Cardiac muscle cell (in vitro differentiated cells and primary cell): ENCODE results near the gene ABHD10. TPM values are rescaled to one million over a fixed set of nuclear protein-coding genes. Genes with fewer than 3 reads are reported as not detected.

Experiments used
- DNase-seq, 2 donors: peaks; one replicate each; pipeline versions ENCODE4 v3.0.0 to v3.0.0-alpha.2; 2010 to 2017; ENCODE audit warnings: low read depth in 1 of 2, low spot score in 1 of 2
- H3K27ac ChIP-seq: fragments of 200-600 bp; sonication (generic); 2 replicates; pipeline ENCODE4 v1.5.1; 2016
- H3K27me3 ChIP-seq: fragments of 200-600 bp; sonication (generic); 2 replicates; pipeline ENCODE4 v1.6.0; 2016; ENCODE audit warnings: control low read depth
- H3K36me3 ChIP-seq: fragments of 200-600 bp; sonication (generic); 2 replicates; pipeline ENCODE4 v1.5.1; 2016; ENCODE audit warnings: control low read depth
- H3K4me1 ChIP-seq: fragments of 200-600 bp; sonication (generic); 2 replicates; pipeline ENCODE4 v1.8.1; 2017; ENCODE audit warnings: low read depth, mild to moderate bottlenecking, mixed run types
- H3K4me3 ChIP-seq: fragments of 200-600 bp; sonication (generic); 2 replicates; pipeline ENCODE4 v1.5.1; 2016; ENCODE audit warnings: mild to moderate bottlenecking
- H3K9me3 ChIP-seq: fragments of 200-600 bp; sonication (generic); 2 replicates; pipeline ENCODE4 v1.5.1; 2017; ENCODE audit warnings: low read depth, mild to moderate bottlenecking, control low read depth
- polyA plus RNA-seq: library from polyadenylated mRNA; unstranded; fragments of >200 nt; fragmentation: Nextera tagmentation; extraction: Ambion mirVana; gene quantifications from 2 replicates; pipeline ENCODE4 v1.2.1, GENCODE V29; 2016
- total RNA-seq: library from RNA; depleted of rRNA; stranded (reverse); fragments of >200 nt; gene quantifications from 2 replicates; pipeline ENCODE4 v1.2.3, GENCODE V29; 2016
- TF ChIP-seq, protein P1 (sequence below): IDR thresholded peaks from 2 replicates; pipeline ENCODE4 v1.5.1; 2012; ENCODE audit warnings: low read depth, mild to moderate bottlenecking, low read length

Gene ABHD10
- total and polyA plus RNA-seq, 2 experiments from 2014 or later = 22.6 to 37.6 TPM

DNA sequence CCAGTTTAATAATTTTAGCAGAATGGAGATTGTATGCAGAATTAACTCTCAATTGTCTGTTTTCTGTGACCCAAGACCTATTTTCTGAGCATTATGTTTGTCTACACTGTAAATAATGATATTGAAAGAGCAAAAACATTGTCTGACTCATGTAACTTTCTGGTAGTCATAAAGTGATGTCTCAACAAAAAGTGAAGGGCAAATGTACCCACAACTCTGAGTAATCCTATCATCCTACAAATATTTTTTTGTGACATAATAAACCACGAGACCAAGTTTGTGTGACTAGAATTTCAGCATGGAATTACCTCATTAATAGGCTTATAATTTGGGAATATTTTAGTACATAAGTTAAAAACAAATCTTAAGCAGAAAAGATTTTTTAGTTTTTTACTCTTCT is 15.4 kb upstream of the ABHD10 start:
- Histone ChIP-seq H3K27me3 (no peaks in the 10 kb centered on the region), H3K36me3 (no peaks in the 10 kb centered on the region), H3K27ac (no peak overlapping the region), H3K4me3 (no peak overlapping the region), H3K9me3 (no peaks in the 10 kb centered on the region), H3K4me1 (peaks cover 20% of the 10 kb centered on the region)
- DNase-seq = peak in 1 of 2 donors; percentile 67
- TF ChIP-seq, protein P1, sequence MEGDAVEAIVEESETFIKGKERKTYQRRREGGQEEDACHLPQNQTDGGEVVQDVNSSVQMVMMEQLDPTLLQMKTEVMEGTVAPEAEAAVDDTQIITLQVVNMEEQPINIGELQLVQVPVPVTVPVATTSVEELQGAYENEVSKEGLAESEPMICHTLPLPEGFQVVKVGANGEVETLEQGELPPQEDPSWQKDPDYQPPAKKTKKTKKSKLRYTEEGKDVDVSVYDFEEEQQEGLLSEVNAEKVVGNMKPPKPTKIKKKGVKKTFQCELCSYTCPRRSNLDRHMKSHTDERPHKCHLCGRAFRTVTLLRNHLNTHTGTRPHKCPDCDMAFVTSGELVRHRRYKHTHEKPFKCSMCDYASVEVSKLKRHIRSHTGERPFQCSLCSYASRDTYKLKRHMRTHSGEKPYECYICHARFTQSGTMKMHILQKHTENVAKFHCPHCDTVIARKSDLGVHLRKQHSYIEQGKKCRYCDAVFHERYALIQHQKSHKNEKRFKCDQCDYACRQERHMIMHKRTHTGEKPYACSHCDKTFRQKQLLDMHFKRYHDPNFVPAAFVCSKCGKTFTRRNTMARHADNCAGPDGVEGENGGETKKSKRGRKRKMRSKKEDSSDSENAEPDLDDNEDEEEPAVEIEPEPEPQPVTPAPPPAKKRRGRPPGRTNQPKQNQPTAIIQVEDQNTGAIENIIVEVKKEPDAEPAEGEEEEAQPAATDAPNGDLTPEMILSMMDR = no peak

DNA sequence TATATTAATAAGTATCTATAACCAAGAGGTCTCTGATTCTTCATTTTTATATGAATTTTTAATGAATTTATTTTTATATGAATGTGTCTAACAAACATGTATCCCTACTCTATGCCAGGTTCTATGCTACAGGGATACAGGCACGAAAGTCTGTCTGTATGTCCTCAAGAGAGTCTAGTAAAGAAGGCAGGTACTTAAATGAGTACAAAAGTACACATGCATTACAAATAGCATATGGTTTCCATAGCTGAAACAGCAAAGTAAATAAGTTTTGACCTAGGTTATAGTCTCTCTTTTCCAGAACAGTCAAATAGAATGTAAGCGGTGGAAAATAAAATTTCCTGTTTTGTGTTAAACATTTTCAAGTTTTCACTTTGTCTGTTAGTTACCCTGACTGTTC is 13.3 kb upstream of the ABHD10 start:
- Histone ChIP-seq H3K27ac (no peak overlapping the region), H3K4me3 (no peak overlapping the region), H3K4me1 (peaks cover 20% of the 10 kb centered on the region), H3K27me3 (no peaks in the 10 kb centered on the region), H3K9me3 (no peaks in the 10 kb centered on the region), H3K36me3 (no peaks in the 10 kb centered on the region)
- TF ChIP-seq, protein P1 = no peak
- DNase-seq = no peak

DNA sequence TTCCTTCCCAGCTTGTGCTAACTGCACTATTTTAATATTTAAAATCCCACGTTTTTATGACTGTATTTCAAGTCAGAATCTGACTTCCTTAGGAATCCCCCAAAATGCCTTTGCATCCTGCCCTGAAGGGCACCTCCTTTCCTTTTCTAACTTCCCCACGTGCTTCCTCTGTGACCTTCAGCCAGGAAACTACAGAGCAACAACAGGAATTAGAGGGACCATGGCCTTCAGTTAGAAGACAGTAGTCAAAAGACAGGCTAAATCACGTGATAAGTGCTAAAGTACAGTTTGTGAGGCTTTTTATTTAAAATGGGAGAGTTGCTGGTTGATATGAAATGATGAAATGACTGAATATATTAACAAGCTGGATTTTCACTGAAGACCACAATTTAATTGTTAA is 11.8 kb upstream of the ABHD10 start:
- Histone ChIP-seq H3K27ac (no peak overlapping the region), H3K4me3 (no peak overlapping the region), H3K9me3 (no peaks in the 10 kb centered on the region), H3K27me3 (no peaks in the 10 kb centered on the region), H3K4me1 (peaks cover 16% of the 10 kb centered on the region), H3K36me3 (no peaks in the 10 kb centered on the region)
- DNase-seq = no peak
- TF ChIP-seq, protein P1 = no peak

DNA sequence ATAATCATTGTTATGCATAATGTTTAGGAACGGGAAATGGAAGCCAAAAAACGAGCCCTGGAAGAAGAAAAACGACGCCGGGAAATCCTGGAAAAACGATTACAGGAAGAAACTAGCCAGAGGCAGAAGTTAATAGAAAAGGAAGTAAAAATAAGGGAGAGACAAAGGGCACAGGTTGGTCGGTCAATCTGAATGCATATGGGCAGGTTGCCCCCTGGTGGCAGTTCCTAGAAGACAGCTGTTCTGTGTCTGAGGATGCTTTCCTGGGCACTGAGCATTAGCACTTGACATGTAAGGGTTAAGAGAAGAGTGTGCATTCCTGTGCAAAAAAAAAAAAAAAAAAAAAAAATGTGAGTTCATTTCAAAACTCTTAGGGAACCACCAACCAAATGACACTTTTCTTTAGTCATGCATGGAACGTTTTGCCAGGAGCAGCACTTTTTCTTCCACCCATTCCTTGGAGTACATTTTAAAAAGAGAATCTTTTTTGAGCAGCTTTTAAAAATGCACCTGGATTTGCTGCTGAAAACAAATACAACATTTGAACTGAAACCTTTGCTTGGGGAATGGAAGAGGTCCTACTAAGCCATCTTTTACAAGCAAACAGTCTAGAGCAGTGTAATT is 11.1 kb upstream of the ABHD10 start:
- TF ChIP-seq, protein P1 = peak; percentile 86
- no peak overlapping the region for H3K27ac ChIP-seq
- no peaks in the 10 kb centered on the region for H3K36me3 ChIP-seq
- H3K4me3 ChIP-seq = no peak overlapping the region
- peaks cover 16% of the 10 kb centered on the region for H3K4me1 ChIP-seq
- no peaks in the 10 kb centered on the region for H3K9me3 ChIP-seq
- no peaks in the 10 kb centered on the region for H3K27me3 ChIP-seq
- peak; percentile 87 for DNase-seq

DNA sequence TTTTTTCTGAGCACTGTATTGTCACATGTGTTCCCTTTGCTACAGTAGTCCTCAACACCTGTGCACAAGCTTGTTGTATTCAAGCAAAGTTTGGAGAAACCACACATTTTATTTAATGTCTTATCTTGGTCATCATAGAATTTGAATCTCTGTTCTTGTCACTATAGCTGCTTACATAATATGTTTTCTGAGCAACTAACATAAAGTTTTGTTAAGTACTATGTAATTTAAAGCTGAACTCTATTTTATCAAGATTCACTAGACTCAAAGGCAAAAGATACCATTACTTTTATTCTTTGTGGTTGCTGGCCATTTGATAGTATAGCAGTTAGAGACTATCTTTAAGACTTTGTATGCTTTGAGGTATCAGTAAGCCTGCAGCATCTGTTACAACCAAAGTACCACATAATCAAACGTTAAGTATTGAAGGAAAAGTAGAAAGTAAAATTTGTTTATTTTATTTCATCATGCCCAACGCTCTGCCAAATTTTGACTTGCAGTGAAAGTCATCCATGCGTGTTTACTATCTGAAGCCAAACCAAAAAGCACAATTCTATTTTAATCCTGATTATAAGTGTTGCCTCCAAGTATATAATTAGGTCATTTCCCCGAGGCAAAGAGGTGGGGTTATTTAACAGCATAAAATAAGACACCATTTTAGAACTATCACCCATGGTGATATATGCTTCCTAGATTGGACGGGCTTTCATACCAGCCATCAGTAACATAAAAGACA is 10.3 kb upstream of the ABHD10 start:
- Histone ChIP-seq H3K27ac (no peak overlapping the region), H3K9me3 (no peaks in the 10 kb centered on the region), H3K36me3 (no peaks in the 10 kb centered on the region), H3K4me1 (peaks cover 16% of the 10 kb centered on the region), H3K27me3 (no peaks in the 10 kb centered on the region), H3K4me3 (no peak overlapping the region)
- TF ChIP-seq, protein P1 = no peak
- no peak for DNase-seq
